Right lobe of liver (tissue), 4 donors: ENCODE data around the gene TTC24.

Experiments
- POLR2A ChIP-seq: fragments of 450-650 bp; IDR thresholded peaks from one replicate; pipeline ENCODE4 v1.6.1; 2017; ENCODE audit warnings: antibody characterized with exemption, mild to moderate bottlenecking
- TF ChIP-seq, protein P1 (sequence below), 4 donors: fragments of 200-600 bp in 3 of 4; fragments of 450-650 bp in 1 of 4; IDR thresholded peaks; one replicate each; pipeline versions ENCODE4 v1.5.1 to v1.8.0; 2016 to 2022; ENCODE audit warnings: antibody characterized with exemption in 4 of 4, mild to moderate bottlenecking in 2 of 4
- donor health status: DM: no; HTN: no; CAD: no.
- donor health status: DM: no; HTN: no; CAD: no.
- donor health status: DM: no; HTN: yes; CAD: no.

- TF ChIP-seq, protein P1, sequence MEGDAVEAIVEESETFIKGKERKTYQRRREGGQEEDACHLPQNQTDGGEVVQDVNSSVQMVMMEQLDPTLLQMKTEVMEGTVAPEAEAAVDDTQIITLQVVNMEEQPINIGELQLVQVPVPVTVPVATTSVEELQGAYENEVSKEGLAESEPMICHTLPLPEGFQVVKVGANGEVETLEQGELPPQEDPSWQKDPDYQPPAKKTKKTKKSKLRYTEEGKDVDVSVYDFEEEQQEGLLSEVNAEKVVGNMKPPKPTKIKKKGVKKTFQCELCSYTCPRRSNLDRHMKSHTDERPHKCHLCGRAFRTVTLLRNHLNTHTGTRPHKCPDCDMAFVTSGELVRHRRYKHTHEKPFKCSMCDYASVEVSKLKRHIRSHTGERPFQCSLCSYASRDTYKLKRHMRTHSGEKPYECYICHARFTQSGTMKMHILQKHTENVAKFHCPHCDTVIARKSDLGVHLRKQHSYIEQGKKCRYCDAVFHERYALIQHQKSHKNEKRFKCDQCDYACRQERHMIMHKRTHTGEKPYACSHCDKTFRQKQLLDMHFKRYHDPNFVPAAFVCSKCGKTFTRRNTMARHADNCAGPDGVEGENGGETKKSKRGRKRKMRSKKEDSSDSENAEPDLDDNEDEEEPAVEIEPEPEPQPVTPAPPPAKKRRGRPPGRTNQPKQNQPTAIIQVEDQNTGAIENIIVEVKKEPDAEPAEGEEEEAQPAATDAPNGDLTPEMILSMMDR (IDR thresholded peaks at IDR 0.05) = no peak
- no peak for TF ChIP-seq POLR2A
These were observed 46.5 kb downstream of the TTC24 start for GRCh38 chr1:156626079-156626438.
